ENCODE results near the gene PARM1.

GRCh38 chr4:74999714-75000309, 66.9 kb downstream of the PARM1 start:
- TF ChIP-seq, protein P1, sequence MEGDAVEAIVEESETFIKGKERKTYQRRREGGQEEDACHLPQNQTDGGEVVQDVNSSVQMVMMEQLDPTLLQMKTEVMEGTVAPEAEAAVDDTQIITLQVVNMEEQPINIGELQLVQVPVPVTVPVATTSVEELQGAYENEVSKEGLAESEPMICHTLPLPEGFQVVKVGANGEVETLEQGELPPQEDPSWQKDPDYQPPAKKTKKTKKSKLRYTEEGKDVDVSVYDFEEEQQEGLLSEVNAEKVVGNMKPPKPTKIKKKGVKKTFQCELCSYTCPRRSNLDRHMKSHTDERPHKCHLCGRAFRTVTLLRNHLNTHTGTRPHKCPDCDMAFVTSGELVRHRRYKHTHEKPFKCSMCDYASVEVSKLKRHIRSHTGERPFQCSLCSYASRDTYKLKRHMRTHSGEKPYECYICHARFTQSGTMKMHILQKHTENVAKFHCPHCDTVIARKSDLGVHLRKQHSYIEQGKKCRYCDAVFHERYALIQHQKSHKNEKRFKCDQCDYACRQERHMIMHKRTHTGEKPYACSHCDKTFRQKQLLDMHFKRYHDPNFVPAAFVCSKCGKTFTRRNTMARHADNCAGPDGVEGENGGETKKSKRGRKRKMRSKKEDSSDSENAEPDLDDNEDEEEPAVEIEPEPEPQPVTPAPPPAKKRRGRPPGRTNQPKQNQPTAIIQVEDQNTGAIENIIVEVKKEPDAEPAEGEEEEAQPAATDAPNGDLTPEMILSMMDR (IDR thresholded peaks at IDR 0.05), result no peak
- TF ChIP-seq POLR2A (IDR thresholded peaks at IDR 0.05), result no peak
